OCI-LY7 (cell line): ENCODE data around the gene CABCOCO1. TPM values are rescaled to one million over a fixed set of nuclear protein-coding genes. Genes with fewer than 3 reads are reported as not detected.

ENCODE experiments used
- BruUV-seq: library from RNA; stranded (reverse); fragments of 400-500 nt; replicated peaks from 2 replicates; lab custom pipeline; 2021; lab: Mats Ljungman, UMichigan
- CTCF ChIA-PET: fragments of 300-600 bp; sonication (Branson Sonifier 250); formaldehyde crosslinking; loops from one replicate; lab custom pipeline; 2022; ENCODE audit warnings: antibody characterized with exemption; ENCODE audit not compliant: unreplicated experiment; lab: Charles Lee
- POLR2A ChIA-PET: fragments of 300-600 bp; sonication (Branson Sonifier 250); formaldehyde crosslinking; loops from one replicate; lab custom pipeline; 2022; ENCODE audit warnings: antibody characterized with exemption; lab: Charles Lee
- DNase-seq: peaks from one replicate; pipeline ENCODE4 v3.0.0-alpha.2; 2015; ENCODE audit warnings: low spot score
- H2AFZ ChIP-seq: fragments of 200-600 bp; sonication (generic), shearing (Covaris generic); 2 replicates; pipeline ENCODE4 v1.6.1; 2014; ENCODE audit warnings: mild to moderate bottlenecking, antibody characterized with exemption, low read length, moderate library complexity
- H3K27ac ChIP-seq: fragments of 200-600 bp; sonication (generic); 2 replicates; pipeline ENCODE4 v1.5.1; 2014; ENCODE audit warnings: mixed run types, low read depth, mild to moderate bottlenecking, moderate library complexity, low read length, inconsistent platforms; ENCODE audit not compliant: poor library complexity, severe bottlenecking
- H3K36me3 ChIP-seq: fragments of 200-600 bp; sonication (generic); 2 replicates; pipeline ENCODE4 v1.6.1; 2014; ENCODE audit warnings: mild to moderate bottlenecking, antibody characterized with exemption, low read length, moderate library complexity, mixed read lengths; ENCODE audit not compliant: insufficient read depth
- H3K4me1 ChIP-seq: fragments of 200-600 bp; sonication (generic); 2 replicates; pipeline ENCODE4 v1.5.1; 2014; ENCODE audit warnings: mild to moderate bottlenecking, low read length; ENCODE audit not compliant: insufficient read depth, poor library complexity, severe bottlenecking
- H3K4me2 ChIP-seq: fragments of 200-600 bp; sonication (generic); 2 replicates; pipeline ENCODE4 v1.6.1; 2014; ENCODE audit warnings: mild to moderate bottlenecking, low read length
- H3K4me3 ChIP-seq: fragments of 200-600 bp; sonication (generic); 2 replicates; pipeline ENCODE4 v1.5.1; 2014; ENCODE audit warnings: mild to moderate bottlenecking, low read depth, low read length; ENCODE audit not compliant: poor library complexity, severe bottlenecking
- H3K79me2 ChIP-seq: fragments of 200-600 bp; sonication (generic); 2 replicates; pipeline ENCODE4 v1.6.1; 2016; ENCODE audit warnings: low read depth, mild to moderate bottlenecking, low read length, moderate library complexity, mixed read lengths; ENCODE audit not compliant: insufficient read depth
- H3K9me2 ChIP-seq: fragments of 200-600 bp; sonication (generic); 2 replicates; pipeline ENCODE4 v1.6.1; 2016; ENCODE audit warnings: mild to moderate bottlenecking, low read length, mixed read lengths; ENCODE audit not compliant: insufficient read depth
- H3K9me3 ChIP-seq: fragments of 200-600 bp; sonication (generic); 2 replicates; pipeline ENCODE4 v1.6.1; 2014; ENCODE audit warnings: mild to moderate bottlenecking, mixed run types, low read length, mixed read lengths
- H4K20me1 ChIP-seq: fragments of 200-600 bp; sonication (generic); 2 replicates; pipeline ENCODE4 v1.6.1; 2014; ENCODE audit warnings: mild to moderate bottlenecking, antibody characterized with exemption, low read length, moderate library complexity, mixed read lengths; ENCODE audit not compliant: insufficient read depth
- CTCF ChIP-seq: fragments of 200-600 bp; sonication (generic); conservative IDR thresholded peaks from 2 replicates; pipeline ENCODE4 v1.5.1; 2014; ENCODE audit warnings: mild to moderate bottlenecking, antibody characterized with exemption, low read length, moderate library complexity, mixed read lengths
- EZH2phosphoT487 ChIP-seq: fragments of 200-600 bp; sonication (generic); IDR thresholded peaks from 2 replicates; pipeline ENCODE4 v1.6.1; 2018; ENCODE audit warnings: low read depth, borderline replicate concordance, mild to moderate bottlenecking, mixed run types, antibody characterized with exemption, low read length, moderate library complexity, mixed read lengths
- intact Hi-C: fragments of 100-400 bp; cut with micrococcal nuclease; formaldehyde crosslinking; loops from one replicate; pipeline ENCODE4 v1.10.0; 2022; ENCODE audit not compliant: unreplicated experiment
- total RNA-seq, 2 experiments: library from RNA; depleted of rRNA in 1 of 2; stranded (reverse); fragments of >200 nt in 1 of 2; shearing (Covaris generic) in 1 of 2; gene quantifications; 2 replicates each; pipeline ENCODE4 v1.2.3, GENCODE V29; 2014 to 2022

CABCOCO1 gene
- total RNA-seq, 2 experiments from 2014 or later: not detected

- no peaks in the 10 kb centered on the region for H3K36me3 ChIP-seq
- H2AFZ ChIP-seq: no peak overlapping the region
- H3K4me2 ChIP-seq: no peak overlapping the region
- no TSS peak for BruUV-seq
- no peaks in the 10 kb centered on the region for H3K4me1 ChIP-seq
- DNase-seq: no peak
- H3K9me2 ChIP-seq: no peaks in the 10 kb centered on the region
- intact Hi-C loops: no loop called here
- H3K79me2 ChIP-seq: no peaks in the 10 kb centered on the region
- no peaks in the 10 kb centered on the region for H4K20me1 ChIP-seq
- no peaks in the 10 kb centered on the region for H3K9me3 ChIP-seq
- TF ChIP-seq CTCF (no peak), EZH2phosphoT487 (no peak)
- CTCF ChIA-PET: no interaction called here
- no peak overlapping the region for H3K4me3 ChIP-seq
- POLR2A ChIA-PET: no interaction called here
- no peak overlapping the region for H3K27ac ChIP-seq
Observed at GRCh38 chr10:61642150-61642571, 20.6 kb upstream of the CABCOCO1 start.

- H3K4me3 ChIP-seq: no peak overlapping the region
- POLR2A ChIA-PET: interaction anchor here (0.8 kb wide), 1 partner anchor 10 kb away, joined by 5 read pairs; no protein-coding TSS in a partner anchor
Observed at GRCh38 chr10:61642676-61643075, 20.1 kb upstream of the CABCOCO1 start.

More at GRCh38 chr10:61642676-61643075, 20.1 kb upstream of the CABCOCO1 start:
- intact Hi-C loops: no loop called here
- no peaks in the 10 kb centered on the region for H3K79me2 ChIP-seq
- no peaks in the 10 kb centered on the region for H3K9me3 ChIP-seq
- H3K9me2 ChIP-seq: no peaks in the 10 kb centered on the region
- no peak for TF ChIP-seq CTCF
- no peak overlapping the region for H3K4me2 ChIP-seq
- H3K4me1 ChIP-seq: no peaks in the 10 kb centered on the region
- H4K20me1 ChIP-seq: no peaks in the 10 kb centered on the region
- no TSS peak for BruUV-seq
- CTCF ChIA-PET: no interaction called here
- no peak for DNase-seq
- no peak overlapping the region for H3K27ac ChIP-seq
- no peaks in the 10 kb centered on the region for H3K36me3 ChIP-seq
- no peak overlapping the region for H2AFZ ChIP-seq
